Mucosa of gallbladder (tissue), 1 donor: Measurements from ENCODE around the gene IL11. TPM values are rescaled to one million over a fixed set of nuclear protein-coding genes. Genes with fewer than 3 reads are reported as not detected.

ENCODE experiments used
- DNase-seq: peaks from one replicate; pipeline ENCODE4 v3.0.0-alpha.2; 2020; ENCODE audit warnings: low spot score
- total RNA-seq: library from RNA; stranded (reverse); gene quantifications from one replicate; pipeline ENCODE4 v1.2.1, GENCODE V29; 2021
- donor health status: DM: no; HTN: no; CAD: no.

The IL11 gene
- total RNA-seq, 1 donor from 2014 or later, result 0.69 TPM

DNA sequence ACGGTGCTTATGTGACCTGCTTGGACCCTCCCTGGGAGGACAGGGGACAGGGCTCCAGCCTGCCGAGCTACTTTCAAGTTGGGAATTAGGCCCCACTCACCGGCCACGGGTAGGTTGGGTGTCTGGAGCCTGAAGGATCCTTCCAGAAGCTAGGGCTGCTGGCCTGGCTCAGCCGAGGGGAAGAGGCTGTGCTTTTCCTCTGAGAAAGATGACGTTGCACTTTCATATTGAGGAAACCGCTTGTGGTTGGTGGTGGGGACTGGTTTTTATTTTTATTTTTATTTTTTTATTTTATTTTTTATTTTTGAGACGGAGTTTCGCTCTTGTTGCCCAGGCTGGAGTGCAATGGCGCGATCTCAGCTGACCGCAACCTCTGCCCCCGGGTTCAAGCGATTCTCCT, 45.1 kb downstream of the IL11 start, which contains the start of gene TMEM150B:
TSS of gene TMEM150B (minus strand) at position 170 of the 400 bp plus-strand sequence. CDS start 4,305 bp downstream, outside the sequence.
- no peak for DNase-seq

DNA sequence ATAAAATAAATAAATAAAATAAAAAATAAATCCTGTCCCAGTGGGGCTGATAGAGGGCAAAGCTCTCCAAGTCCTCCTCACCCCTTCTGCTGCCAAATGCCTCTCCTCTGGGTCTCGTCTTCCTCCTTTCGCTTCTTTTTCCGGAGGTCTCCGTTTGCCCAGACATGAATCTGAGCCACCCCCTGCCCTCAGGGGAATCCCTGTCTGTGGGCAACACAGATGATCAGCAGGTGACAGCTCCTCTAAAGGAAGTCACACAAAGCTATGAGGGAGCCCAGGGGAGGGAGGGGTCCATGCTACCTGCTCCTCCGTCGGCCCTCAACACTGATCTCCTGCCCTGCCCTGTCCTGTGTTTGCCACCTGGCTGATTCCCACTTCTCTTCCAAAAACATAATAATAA, 45.6 kb downstream of the IL11 start:
- no peak for DNase-seq

DNA sequence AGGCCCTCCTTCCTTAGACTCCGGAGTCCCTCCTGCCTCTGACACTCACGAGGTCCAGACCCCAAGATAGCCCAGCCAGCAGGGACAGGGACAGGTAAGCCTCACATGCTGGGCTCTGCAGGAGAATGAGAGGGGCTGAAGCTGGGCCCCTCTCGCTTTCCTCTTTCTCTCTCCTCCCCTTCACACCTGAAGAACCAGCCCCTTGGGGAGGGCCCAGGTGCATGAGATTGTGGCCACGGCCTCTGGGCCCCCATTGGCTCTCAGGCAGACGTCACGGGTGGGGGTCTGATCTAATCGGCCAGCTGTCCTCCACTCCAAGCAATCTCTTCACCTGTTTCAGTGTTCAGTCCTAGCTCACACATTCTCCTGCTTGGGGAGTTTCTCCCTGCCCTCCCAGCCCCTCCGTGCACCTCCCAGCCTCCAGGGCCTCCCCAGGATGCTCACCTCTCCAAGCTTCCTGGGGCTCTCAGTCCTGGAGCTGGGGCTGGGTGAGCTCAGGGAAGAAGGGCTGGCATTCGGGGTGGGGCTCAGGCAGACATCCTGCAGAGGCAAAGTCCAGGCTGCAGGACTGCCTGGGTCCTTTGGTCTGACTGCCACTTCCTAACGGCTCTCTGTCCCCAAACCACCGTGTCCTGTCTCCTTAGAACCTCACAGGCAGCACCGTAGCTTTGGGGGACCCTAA, 47.9 kb downstream of the IL11 start:
- DNase-seq, result peak; percentile 50

DNA sequence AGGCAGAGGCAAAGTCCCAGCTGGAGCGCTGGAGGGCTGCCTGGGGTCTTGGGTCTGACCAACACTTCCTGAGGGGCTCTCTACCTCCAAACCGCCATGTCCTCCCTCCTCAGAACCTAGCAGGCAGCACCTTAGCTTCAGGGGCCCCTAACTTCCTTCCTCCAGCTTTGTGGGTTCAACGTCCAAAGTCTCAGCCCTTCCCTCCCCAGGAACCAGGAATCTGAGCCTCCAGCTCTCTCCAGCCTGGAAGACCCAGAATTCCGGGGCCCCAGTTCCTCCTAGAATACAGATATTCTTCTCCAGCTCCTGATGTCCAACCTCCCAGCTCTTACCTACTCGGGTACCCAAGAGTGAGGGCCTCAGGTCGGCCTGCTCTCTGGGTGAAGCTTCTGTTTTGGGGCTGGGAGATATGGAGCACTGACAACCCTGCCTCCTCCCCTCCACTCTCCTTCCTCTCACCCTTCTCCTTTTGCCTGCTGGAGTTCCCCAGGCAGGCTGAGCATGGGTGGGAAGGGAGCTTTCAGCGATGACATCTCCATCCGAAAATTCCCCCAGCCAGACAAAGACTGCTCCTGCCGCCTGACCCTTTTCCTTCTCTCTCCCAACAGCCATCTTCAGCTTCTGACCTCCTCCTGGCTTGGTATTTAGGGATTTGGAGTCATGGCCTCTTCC, 48.7 kb downstream of the IL11 start:
- no peak for DNase-seq

DNA sequence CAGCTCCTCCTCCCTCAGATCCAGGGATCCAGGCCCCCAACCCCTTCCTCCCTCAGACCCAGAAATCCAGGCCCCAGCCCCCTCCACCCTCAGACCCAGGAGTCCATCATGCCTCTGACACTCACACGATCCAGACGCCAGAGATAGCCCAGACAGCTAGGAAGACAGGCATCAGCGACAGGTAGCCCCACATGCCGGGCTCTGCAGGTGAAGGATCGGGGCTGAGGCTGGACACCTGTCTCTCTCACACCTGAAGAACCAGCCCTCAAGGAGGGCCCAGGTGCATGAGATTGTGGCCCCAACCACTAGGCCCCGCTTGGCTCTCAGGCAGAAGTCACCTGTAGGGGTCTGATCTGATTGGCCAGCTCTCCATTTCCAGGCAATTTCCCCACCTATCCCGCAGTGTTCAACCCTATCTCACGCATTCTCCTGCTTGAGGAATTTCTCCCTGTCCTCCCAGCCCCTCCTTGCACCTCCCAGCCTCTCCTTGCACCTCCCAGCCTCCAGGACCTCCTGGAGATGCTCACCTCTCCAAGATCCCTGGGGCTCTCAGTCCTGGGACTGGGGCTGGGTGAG, 49.3 kb downstream of the IL11 start:
- DNase-seq, result no peak

DNA sequence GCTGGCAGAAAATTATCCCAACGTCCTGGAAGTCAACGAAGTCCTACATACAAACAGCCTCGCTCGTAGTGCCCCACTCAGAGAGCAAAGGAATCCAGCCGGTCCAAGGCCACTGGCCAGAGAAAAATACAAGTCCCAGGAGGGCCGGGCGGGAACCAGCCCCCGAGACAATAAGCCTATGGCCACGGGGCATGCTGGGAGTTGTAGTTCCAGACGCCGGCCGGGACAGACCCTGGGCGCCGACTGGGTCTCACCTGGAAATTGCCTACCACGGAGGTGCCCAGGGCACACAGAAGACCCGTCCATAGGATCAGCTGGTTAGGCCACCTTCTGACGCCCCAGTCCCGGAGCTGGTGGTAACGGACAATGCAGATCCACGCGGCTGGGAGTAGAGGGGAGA, 50.5 kb downstream of the IL11 start:
- peak; percentile 39 for DNase-seq

DNA sequence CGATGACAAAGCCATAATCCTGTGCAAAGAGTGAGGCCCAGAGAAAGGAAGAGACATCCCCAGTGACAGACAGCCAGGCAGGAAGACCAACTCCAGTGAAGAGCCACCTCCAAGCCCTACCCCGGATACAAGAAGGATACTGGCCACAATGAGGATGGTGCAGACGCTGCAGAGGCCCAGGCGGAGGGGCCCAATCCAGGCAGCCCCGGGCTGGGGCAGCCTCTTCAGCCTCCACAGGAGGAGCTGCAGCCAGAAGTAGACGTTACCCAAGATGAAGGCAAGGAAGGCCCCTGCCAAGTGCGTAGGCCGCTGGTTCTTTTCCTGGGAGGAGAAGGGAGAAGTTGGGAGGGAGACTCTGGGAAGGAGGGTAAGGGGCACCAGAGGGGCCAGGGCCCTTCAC, 53.6 kb downstream of the IL11 start:
- no peak for DNase-seq

DNA sequence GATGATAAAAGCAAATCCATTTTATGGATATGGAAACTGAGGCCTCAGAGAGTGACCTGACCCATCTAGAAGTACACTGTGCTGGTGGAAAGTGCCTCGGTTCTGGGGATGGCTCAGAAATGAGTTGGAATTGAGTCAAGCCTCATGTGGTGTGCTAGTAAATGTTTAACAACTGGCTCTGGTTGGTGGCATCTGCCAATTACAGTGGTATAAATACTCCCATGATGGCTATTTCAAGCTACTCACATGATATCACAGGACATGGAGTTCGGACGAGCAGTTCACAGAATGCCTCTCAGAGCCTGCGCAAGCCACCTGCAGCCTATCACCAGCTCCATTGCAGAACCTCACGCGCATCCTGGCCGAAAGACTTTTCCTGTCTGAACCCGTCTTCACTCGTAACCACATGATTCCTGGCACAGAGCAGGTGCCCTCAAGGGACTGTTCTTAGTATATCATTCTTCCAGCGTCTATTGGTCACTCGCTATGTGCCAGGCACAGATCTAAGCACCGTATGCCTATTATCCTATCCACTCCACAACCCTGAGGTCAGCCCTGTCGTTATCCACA, 54.2 kb downstream of the IL11 start:
- no peak for DNase-seq

DNA sequence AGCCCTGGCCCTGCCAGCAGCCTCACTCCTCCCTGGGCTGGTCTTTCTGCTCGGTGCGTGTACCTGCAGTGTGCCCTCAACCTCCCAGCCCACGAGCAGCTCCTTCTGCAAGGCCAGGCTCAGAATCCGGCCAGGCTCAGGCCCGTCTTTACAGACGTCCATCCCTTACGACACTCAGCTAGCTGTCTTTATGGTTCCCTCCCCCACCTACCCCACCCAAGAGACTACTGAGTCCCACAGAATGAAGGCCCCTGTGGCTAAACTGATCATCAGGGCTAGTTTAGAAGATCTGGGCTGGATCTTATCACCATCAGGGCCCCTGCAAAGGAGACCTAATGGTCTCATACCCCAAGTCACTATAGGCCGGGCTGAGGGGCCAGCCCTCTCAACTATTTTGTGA, 55.9 kb downstream of the IL11 start:
- no peak for DNase-seq

Other genes with a start within 250 kb of the IL11 start
- 0.72 TPM for gene TNNT1, start 221.3 kb downstream of the IL11 start, total RNA-seq
- not detected for gene TNNI3, start 212.7 kb downstream of the IL11 start, total RNA-seq
- 7.3 TPM for gene DNAAF3, start 203.8 kb downstream of the IL11 start, total RNA-seq
- not detected for gene SYT5, start 190.2 kb downstream of the IL11 start, total RNA-seq
- gene PTPRH, start 161.0 kb downstream of the IL11 start, total RNA-seq, result 175 TPM
- 193 TPM for gene TMEM86B, start 141.7 kb downstream of the IL11 start, total RNA-seq
- 108 TPM for gene PPP6R1, start 111.4 kb downstream of the IL11 start, total RNA-seq
- gene HSPBP1, start 90.4 kb downstream of the IL11 start, total RNA-seq, result 28.8 TPM
- gene BRSK1, start 86.5 kb downstream of the IL11 start, total RNA-seq, result 5.2 TPM
- gene TMEM150B, start 45.1 kb downstream of the IL11 start, total RNA-seq, result 10.1 TPM
- 24.9 TPM for gene KMT5C, start 30.6 kb downstream of the IL11 start, total RNA-seq
- not detected for gene COX6B2, start 15.7 kb downstream of the IL11 start, total RNA-seq
- gene GARIN5B, start 7.2 kb downstream of the IL11 start, total RNA-seq, result not detected
- not detected for gene TMEM190, start 6.4 kb upstream of the IL11 start, total RNA-seq
- 39.9 TPM for gene TMEM238, start 13.8 kb upstream of the IL11 start, total RNA-seq
- gene RPL28, start 15.5 kb upstream of the IL11 start, total RNA-seq, result 1,612 TPM
- 26.4 TPM for gene UBE2S, start 37.3 kb upstream of the IL11 start, total RNA-seq
- not detected for gene SHISA7, start 72.8 kb upstream of the IL11 start, total RNA-seq
- gene ISOC2, start 91.2 kb upstream of the IL11 start, total RNA-seq, result 53.5 TPM
- gene C19orf85, start 94.3 kb upstream of the IL11 start, total RNA-seq, result not detected
- gene ZNF628, start 106.2 kb upstream of the IL11 start, total RNA-seq, result 10.7 TPM
- 23.1 TPM for gene NAT14, start 114.7 kb upstream of the IL11 start, total RNA-seq
- gene SSC5D, start 118.0 kb upstream of the IL11 start, total RNA-seq, result 49.7 TPM
- not detected for gene SBK2, start 166.7 kb upstream of the IL11 start, total RNA-seq
- 0.20 TPM for gene SBK3, start 175.1 kb upstream of the IL11 start, total RNA-seq
- 35.0 TPM for gene ZNF579, start 210.4 kb upstream of the IL11 start, total RNA-seq
- 22.7 TPM for gene FIZ1, start 229.1 kb upstream of the IL11 start, total RNA-seq
- 37.8 TPM for gene ZNF524, start 229.8 kb upstream of the IL11 start, total RNA-seq
- 21.6 TPM for gene ZNF865, start 235.2 kb upstream of the IL11 start, total RNA-seq